K562 (cell line): ENCODE results near the gene CDC26. TPM values are rescaled to one million over a fixed set of nuclear protein-coding genes. Genes with fewer than 3 reads are reported as not detected.

Experiments used
- BRD9 ChIP-seq: fragments of 450-650 bp; IDR thresholded peaks from 2 replicates; pipeline ENCODE4 v1.6.1; 2018; ENCODE audit warnings: low read depth; ENCODE audit not compliant: partially characterized antibody
- CBFB ChIP-seq: sonication (generic); formaldehyde crosslinking; IDR thresholded peaks from 2 replicates; pipeline ENCODE4 v1.4.0; 2020; ENCODE audit warnings: mild to moderate bottlenecking, missing genetic modification reagents
- DMBX1 ChIP-seq: fragments of 250-450 bp; sonication (Bioruptor Pico); IDR thresholded peaks from 2 replicates; pipeline ENCODE4 v1.8.0; 2022; ENCODE audit warnings: inconsistent platforms, mild to moderate bottlenecking, moderate library complexity, borderline replicate concordance
- FOXK2 ChIP-seq, 2 experiments: fragments of 450-650 bp; IDR thresholded peaks in 1 of 2; conservative IDR thresholded peaks in 1 of 2; 2 replicates each; pipeline ENCODE4 v1.6.1; 2016; ENCODE audit warnings: low read depth in 2 of 2, mild to moderate bottlenecking in 1 of 2
- HDAC2 ChIP-seq: fragments of 450-650 bp; IDR thresholded peaks from 2 replicates; pipeline ENCODE4 v1.6.1; 2016; ENCODE audit warnings: mild to moderate bottlenecking
- HNRNPH1 ChIP-seq: fragments of 200-400 bp; formaldehyde crosslinking; optimal IDR thresholded peaks from 2 replicates; pipeline ENCODE3; 2017; ENCODE audit warnings: low read depth, mild to moderate bottlenecking, low read length, moderate library complexity
- JUN ChIP-seq, 2 experiments: sonication (generic) in 1 of 2; formaldehyde crosslinking in 1 of 2; IDR thresholded peaks; 2 replicates each; pipeline versions ENCODE4 v1.6.1 to v1.8.0; 2012 to 2022; ENCODE audit warnings: borderline replicate concordance in 2 of 2, mild to moderate bottlenecking in 2 of 2, improper control_type of control experiment in 1 of 2, low read depth in 1 of 2, low read length in 1 of 2, missing genetic modification reagents in 1 of 2
- MXI1 ChIP-seq: IDR thresholded peaks from 2 replicates; pipeline ENCODE4 v1.6.1; 2011; ENCODE audit warnings: low read depth, mild to moderate bottlenecking, improper control_type of control experiment, low read length
- MYC ChIP-seq, 2 experiments: fragments of 250-450 bp in 1 of 2; sonication (Bioruptor Pico) in 1 of 2; IDR thresholded peaks; 2 replicates each; pipeline versions ENCODE4 v1.5.1 to v1.6.1; 2012 to 2021; ENCODE audit warnings: low read depth in 2 of 2, borderline replicate concordance in 1 of 2, improper control_type of control experiment in 1 of 2, low read length in 1 of 2, mild to moderate bottlenecking in 1 of 2, moderate library complexity in 1 of 2
- NR2C2 ChIP-seq, 2 experiments: fragments of 200-800 bp in 1 of 2; sonication (Bioruptor generic) in 1 of 2; sonication (generic) in 1 of 2; formaldehyde crosslinking in 1 of 2; IDR thresholded peaks; 2 replicates each; pipeline versions ENCODE4 v1.6.1 to v1.8.0; 2016 to 2022; ENCODE audit warnings: mild to moderate bottlenecking in 1 of 2, missing compliant biosample characterization in 1 of 2, missing genetic modification characterization in 1 of 2, missing genetic modification reagents in 1 of 2
- PTRF ChIP-seq: fragments of 450-650 bp; IDR thresholded peaks from 2 replicates; pipeline ENCODE4 v1.6.1; 2016; ENCODE audit warnings: mild to moderate bottlenecking, missing genetic modification characterization, missing compliant biosample characterization
- SAFB2 ChIP-seq: fragments of 200-400 bp; formaldehyde crosslinking; IDR thresholded peaks from 2 replicates; pipeline ENCODE4 v1.6.1; 2018; ENCODE audit warnings: borderline replicate concordance, low read length, low read depth, moderate library complexity; ENCODE audit not compliant: severe bottlenecking
- THRAP3 ChIP-seq: fragments of 450-650 bp; IDR thresholded peaks from 2 replicates; pipeline ENCODE4 v1.6.1; 2016; ENCODE audit warnings: mild to moderate bottlenecking, inconsistent platforms, borderline replicate concordance
- ZC3H8 ChIP-seq: fragments of 450-650 bp; IDR thresholded peaks from 2 replicates; pipeline ENCODE4 v1.6.1; 2017
- ZFP30 ChIP-seq: fragments of 250-450 bp; sonication (Bioruptor Pico); IDR thresholded peaks from 2 replicates; pipeline ENCODE4 v1.8.0; 2022; ENCODE audit warnings: moderate library complexity, mild to moderate bottlenecking, inconsistent platforms, borderline replicate concordance
- ZNF445 ChIP-seq: fragments of 250-450 bp; sonication (Bioruptor Pico); IDR thresholded peaks from 2 replicates; pipeline ENCODE4 v1.4.0; 2020; ENCODE audit warnings: low read depth, mild to moderate bottlenecking, moderate library complexity
- polyA plus RNA-seq, 8 experiments: library from polyadenylated mRNA; depleted of rRNA in 4 of 8; stranded (reverse) in 5 of 8; unstranded in 3 of 8; fragments of >200 nt; fragmentation: Nextera tagmentation in 2 of 8; fragmentation: Illumina TruSeq in 1 of 8; extraction: Ambion mirVana in 2 of 8; extraction: Trizol in 1 of 8; gene quantifications; 2 replicates each; pipeline versions ENCODE4 v1.2.1 to v1.2.3, GENCODE V29; 2011 to 2014; ENCODE audit warnings: inconsistent platforms in 1 of 8, missing spikeins in 1 of 8
- total RNA-seq, 7 experiments: library from RNA; depleted of rRNA in 6 of 7; stranded (reverse); fragments of >200 nt in 6 of 7; fragmentation: Illumina TruSeq in 2 of 7; extraction: Trizol in 2 of 7; gene quantifications; 2 replicates each; pipeline versions ENCODE4 v1.2.1 to v1.2.3, GENCODE V29; 2011 to 2021; ENCODE audit warnings: low replicate concordance in 1 of 7
- TF ChIP-seq, protein P1 (sequence below): fragments of 450-650 bp; IDR thresholded peaks from 2 replicates; pipeline ENCODE4 v1.6.1; 2017; ENCODE audit warnings: antibody characterized with exemption
- TF ChIP-seq, protein P2 (sequence below): fragments of 450-650 bp; IDR thresholded peaks from 2 replicates; pipeline ENCODE4 v1.6.1; 2016; ENCODE audit warnings: low read depth, mild to moderate bottlenecking, moderate library complexity
- TF ChIP-seq, protein P3 (sequence below): sonication (generic); formaldehyde crosslinking; IDR thresholded peaks from 2 replicates; pipeline ENCODE4 v1.9.0; 2022; ENCODE audit warnings: mild to moderate bottlenecking, missing genetic modification reagents

Gene CDC26
- total and polyA plus RNA-seq, 9 of the 15 experiments (the other 6 are each of a cell fraction or from before 2014, with no cell fraction given) = 33.0 to 147 (median 60.0) TPM

DNA sequence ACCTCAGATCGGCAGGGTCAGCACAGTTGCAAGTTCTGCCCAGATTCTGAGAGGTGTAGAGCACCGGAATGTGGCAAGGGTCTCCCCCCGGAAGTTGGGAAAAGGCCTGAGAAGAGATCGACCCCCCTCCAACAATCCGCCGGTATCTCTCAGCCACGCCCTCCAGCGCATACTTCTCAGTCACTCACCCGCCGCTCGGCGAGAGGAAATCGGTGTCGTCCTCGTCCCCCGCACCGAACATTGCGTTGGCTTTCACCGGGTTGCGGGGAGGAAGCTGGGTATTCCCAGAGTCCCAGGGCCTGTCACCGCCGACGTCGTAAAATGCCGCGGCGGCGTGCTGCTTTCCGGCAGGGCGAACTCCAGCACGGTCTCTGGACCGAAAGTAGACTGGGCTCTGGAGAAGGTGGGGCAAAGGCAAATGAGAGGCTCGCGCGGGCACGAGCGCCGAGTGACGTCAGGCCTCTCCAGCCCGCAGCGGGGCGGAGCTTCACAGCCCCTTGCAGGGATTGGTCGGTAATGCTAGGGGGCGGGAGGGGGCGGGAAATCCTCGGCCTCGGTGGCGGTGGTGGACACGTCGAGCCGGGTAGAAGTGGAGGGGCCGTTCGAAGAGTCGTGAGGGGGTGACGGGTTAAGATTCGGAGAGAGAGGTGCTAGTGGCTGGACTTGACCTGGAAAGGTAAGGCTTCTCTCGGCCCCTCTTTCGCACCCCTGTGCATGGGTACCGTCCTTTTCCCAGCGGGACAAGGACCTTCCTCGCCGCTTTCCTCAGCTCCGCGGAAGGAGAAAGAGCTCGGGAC, 54.2 kb downstream of the CDC26 start, which contains the start of the genes FKBP15 and SLC31A1 (continued):
- peak; percentile 43; the same call in 1 of the 2 replicates for TF ChIP-seq JUN (IDR thresholded peaks at IDR 0.05; ENCODE audit: borderline replicate concordance, low read depth, low read length)
- TF ChIP-seq JUN (CRISPR knock-in tag; IDR thresholded peaks at IDR 0.05; ENCODE audit: borderline replicate concordance) = peak; percentile 66; the same call in 1 of the 2 replicates
- TF ChIP-seq ZNF445 (CRISPR knock-in tag) = no peak
- TF ChIP-seq, protein P1, sequence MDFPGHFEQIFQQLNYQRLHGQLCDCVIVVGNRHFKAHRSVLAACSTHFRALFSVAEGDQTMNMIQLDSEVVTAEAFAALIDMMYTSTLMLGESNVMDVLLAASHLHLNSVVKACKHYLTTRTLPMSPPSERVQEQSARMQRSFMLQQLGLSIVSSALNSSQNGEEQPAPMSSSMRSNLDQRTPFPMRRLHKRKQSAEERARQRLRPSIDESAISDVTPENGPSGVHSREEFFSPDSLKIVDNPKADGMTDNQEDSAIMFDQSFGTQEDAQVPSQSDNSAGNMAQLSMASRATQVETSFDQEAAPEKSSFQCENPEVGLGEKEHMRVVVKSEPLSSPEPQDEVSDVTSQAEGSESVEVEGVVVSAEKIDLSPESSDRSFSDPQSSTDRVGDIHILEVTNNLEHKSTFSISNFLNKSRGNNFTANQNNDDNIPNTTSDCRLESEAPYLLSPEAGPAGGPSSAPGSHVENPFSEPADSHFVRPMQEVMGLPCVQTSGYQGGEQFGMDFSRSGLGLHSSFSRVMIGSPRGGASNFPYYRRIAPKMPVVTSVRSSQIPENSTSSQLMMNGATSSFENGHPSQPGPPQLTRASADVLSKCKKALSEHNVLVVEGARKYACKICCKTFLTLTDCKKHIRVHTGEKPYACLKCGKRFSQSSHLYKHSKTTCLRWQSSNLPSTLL = no peak
- TF ChIP-seq SAFB2 = no peak
- peak; percentile 40 to 73; a peak in 2 of 4 replicates for TF ChIP-seq FOXK2 (conservative IDR thresholded peaks at IDR 0.05 in 1 of 2, IDR thresholded peaks at IDR 0.05 in 1 of 2; ENCODE audit: low read depth in 2 of 2)
- TF ChIP-seq, protein P2, sequence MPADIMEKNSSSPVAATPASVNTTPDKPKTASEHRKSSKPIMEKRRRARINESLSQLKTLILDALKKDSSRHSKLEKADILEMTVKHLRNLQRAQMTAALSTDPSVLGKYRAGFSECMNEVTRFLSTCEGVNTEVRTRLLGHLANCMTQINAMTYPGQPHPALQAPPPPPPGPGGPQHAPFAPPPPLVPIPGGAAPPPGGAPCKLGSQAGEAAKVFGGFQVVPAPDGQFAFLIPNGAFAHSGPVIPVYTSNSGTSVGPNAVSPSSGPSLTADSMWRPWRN = peak; percentile 30; the same call in 1 of the 2 replicates
- no peak for TF ChIP-seq ZC3H8
- no peak for TF ChIP-seq THRAP3
- TF ChIP-seq DMBX1 (CRISPR knock-in tag) = no peak
- TF ChIP-seq HDAC2 = peak; percentile 19
- peak; percentile 73 for TF ChIP-seq MYC (IDR thresholded peaks at IDR 0.05; ENCODE audit: low read depth, low read length)
- no peak for TF ChIP-seq MYC (CRISPR knock-in tag; IDR thresholded peaks at IDR 0.05; ENCODE audit: borderline replicate concordance, low read depth)
- no peak for TF ChIP-seq ZFP30 (CRISPR knock-in tag)
- TF ChIP-seq CBFB (CRISPR knock-in tag) = 0 out of 2 replicates have a peak, but pooled peaks have one; percentile 3
- no peak for TF ChIP-seq NR2C2 (CRISPR knock-in tag; IDR thresholded peaks at IDR 0.05)
- peak; percentile 91 for TF ChIP-seq NR2C2 (tag; IDR thresholded peaks at IDR 0.05)
- TF ChIP-seq, protein P3, sequence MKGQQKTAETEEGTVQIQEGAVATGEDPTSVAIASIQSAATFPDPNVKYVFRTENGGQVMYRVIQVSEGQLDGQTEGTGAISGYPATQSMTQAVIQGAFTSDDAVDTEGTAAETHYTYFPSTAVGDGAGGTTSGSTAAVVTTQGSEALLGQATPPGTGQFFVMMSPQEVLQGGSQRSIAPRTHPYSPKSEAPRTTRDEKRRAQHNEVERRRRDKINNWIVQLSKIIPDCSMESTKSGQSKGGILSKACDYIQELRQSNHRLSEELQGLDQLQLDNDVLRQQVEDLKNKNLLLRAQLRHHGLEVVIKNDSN (CRISPR knock-in tag) = peak; percentile 65
- no peak for TF ChIP-seq BRD9
- no peak for TF ChIP-seq HNRNPH1
- peak; percentile 26; the same call in 1 of the 2 replicates for TF ChIP-seq MXI1
- no peak for TF ChIP-seq PTRF
